Stimulated activated effector memory CD8-positive, alpha-beta T cell treated with anti-CD3 and anti-CD28 coated beads, Interleukin-12 subunit alpha, Interleukin-12 subunit beta, amount 100 ng/mL, for 72 hours (primary cell): ENCODE measurements around the gene PI16.

Experiments
- ATAC-seq: fragments of 150-1000 bp; cut with Tn5 transposase; 2 replicates; pipeline ENCODE4 v1.10.0; 2021
- DNase-seq, 2 donors: peaks; one replicate each; pipeline ENCODE4 v3.0.0; 2021 to 2022; ENCODE audit warnings: low spot score in 2 of 2
- H3K27ac Mint-ChIP-seq: one replicate; pipeline ENCODE4 v1.8.0; 2022; ENCODE audit warnings: mild to moderate bottlenecking, mixed read lengths
- H3K36me3 Mint-ChIP-seq: one replicate; pipeline ENCODE4 v1.8.0; 2022; ENCODE audit warnings: mild to moderate bottlenecking, mixed read lengths
- H3K4me1 Mint-ChIP-seq: one replicate; pipeline ENCODE4 v1.8.0; 2022; ENCODE audit warnings: mixed read lengths
- H3K4me3 Mint-ChIP-seq: one replicate; pipeline ENCODE4 v1.8.0; 2022; ENCODE audit warnings: mild to moderate bottlenecking, mixed read lengths
- H3K9me3 Mint-ChIP-seq: one replicate; pipeline ENCODE4 v1.8.0; 2022; ENCODE audit warnings: mixed read lengths

The PI16 gene

GRCh38 chr6:37006793-37007339 is 52.3 kb downstream of the PI16 start:
- Mint-ChIP-seq H3K27ac (peak overlapping the region; percentile 75), H3K9me3 (no peaks in the 10 kb centered on the region), H3K4me3 (peak overlapping the region; percentile 54), H3K4me1 (peaks cover 29% of the 10 kb centered on the region), H3K36me3 (no peaks in the 10 kb centered on the region)
- DNase-seq, result no peak
- ATAC-seq, result no peak

- no peak for DNase-seq
- peak overlapping the region; percentile 75 for H3K27ac Mint-ChIP-seq
- peak overlapping the region; percentile 54 for H3K4me3 Mint-ChIP-seq
- ATAC-seq, result no peak
- no peaks in the 10 kb centered on the region for H3K36me3 Mint-ChIP-seq
- H3K4me1 Mint-ChIP-seq, result peaks cover 29% of the 10 kb centered on the region
- no peaks in the 10 kb centered on the region for H3K9me3 Mint-ChIP-seq
Observed at GRCh38 chr6:37007340-37008043, 53.0 kb downstream of the PI16 start.

- no peak overlapping the region for H3K27ac Mint-ChIP-seq
- peaks cover 29% of the 10 kb centered on the region for H3K4me1 Mint-ChIP-seq
- ATAC-seq (no peak), DNase-seq (no peak)
- H3K4me3 Mint-ChIP-seq, result no peak overlapping the region
- no peaks in the 10 kb centered on the region for H3K36me3 Mint-ChIP-seq
- no peaks in the 10 kb centered on the region for H3K9me3 Mint-ChIP-seq
Observed at GRCh38 chr6:37008484-37009465, 54.2 kb downstream of the PI16 start.

GRCh38 chr6:37010402-37010892 is 55.9 kb downstream of the PI16 start:
- no peaks in the 10 kb centered on the region for H3K36me3 Mint-ChIP-seq
- DNase-seq (no peak), ATAC-seq (no peak)
- H3K27ac Mint-ChIP-seq, result peak overlapping the region; percentile 63
- peaks cover 27% of the 10 kb centered on the region for H3K4me1 Mint-ChIP-seq
- no peaks in the 10 kb centered on the region for H3K9me3 Mint-ChIP-seq
- H3K4me3 Mint-ChIP-seq, result no peak overlapping the region

GRCh38 chr6:37011656-37012378 is 57.3 kb downstream of the PI16 start:
- ATAC-seq (no peak), DNase-seq (no peak)
- H3K4me3 Mint-ChIP-seq, result no peak overlapping the region
- H3K4me1 Mint-ChIP-seq, result peaks cover 13% of the 10 kb centered on the region
- H3K36me3 Mint-ChIP-seq, result no peaks in the 10 kb centered on the region
- no peaks in the 10 kb centered on the region for H3K9me3 Mint-ChIP-seq
- peak overlapping the region; percentile 63 for H3K27ac Mint-ChIP-seq

GRCh38 chr6:37013516-37014491 is 59.3 kb downstream of the PI16 start:
- no peak overlapping the region for H3K4me3 Mint-ChIP-seq
- H3K4me1 Mint-ChIP-seq, result peaks cover 12% of the 10 kb centered on the region
- DNase-seq (no peak), ATAC-seq (no peak)
- no peak overlapping the region for H3K27ac Mint-ChIP-seq
- H3K36me3 Mint-ChIP-seq, result no peaks in the 10 kb centered on the region
- no peaks in the 10 kb centered on the region for H3K9me3 Mint-ChIP-seq
